Stimulated activated naive CD8-positive, alpha-beta T cell treated with anti-CD3 and anti-CD28 coated beads, Interleukin-15, Interleukin-2, amounts not matched to agents 100 U/mL and 50 U/mL, for 24 hours (primary cell): ENCODE measurements around the gene DLG2.
"Not testable (repeated sequence)": the region's sequence is repeated elsewhere in the genome, so short reads cannot be mapped to it uniquely, and the experiment has no call there.

Source experiments
- ATAC-seq: fragments of 150-1000 bp; cut with Tn5 transposase; one replicate; pipeline ENCODE4 v1.10.0; 2021
- DNase-seq: peaks from one replicate; pipeline ENCODE4 v3.0.0; 2021

The DLG2 gene

GRCh38 chr11:85444479-85444878 lies 182.7 kb downstream of the DLG2 start:
- ATAC-seq (no peak), DNase-seq (no peak)

GRCh38 chr11:85440273-85440672 lies 186.9 kb downstream of the DLG2 start:
- ATAC-seq (no peak), DNase-seq (no peak)

- DNase-seq = no peak
- ATAC-seq = no peak
These were observed 188.8 kb downstream of the DLG2 start for GRCh38 chr11:85438328-85438727.

- ATAC-seq (no peak), DNase-seq (no peak)
These were observed 195.8 kb downstream of the DLG2 start for GRCh38 chr11:85431319-85431718.

- ATAC-seq (no peak), DNase-seq (no peak)
These were observed 203.3 kb downstream of the DLG2 start for GRCh38 chr11:85423794-85424193.

- DNase-seq (no peak), ATAC-seq (no peak)
These were observed 203.8 kb downstream of the DLG2 start for GRCh38 chr11:85423316-85423715.

GRCh38 chr11:85414175-85414574 lies 213.0 kb downstream of the DLG2 start:
- ATAC-seq = no peak

GRCh38 chr11:85407648-85408047 lies 219.5 kb downstream of the DLG2 start:
- DNase-seq (no peak), ATAC-seq (no peak)

More at GRCh38 chr11:85414175-85414574, 213.0 kb downstream of the DLG2 start:
- no peak for DNase-seq

GRCh38 chr11:85406841-85407240 lies 220.3 kb downstream of the DLG2 start:
- no peak for DNase-seq
- ATAC-seq = no peak

- no peak for ATAC-seq
- DNase-seq = no peak
These were observed 220.8 kb downstream of the DLG2 start for GRCh38 chr11:85406316-85406715.

GRCh38 chr11:85395515-85396055 lies 231.6 kb downstream of the DLG2 start:
- not testable (repeated sequence) for DNase-seq, ATAC-seq

- ATAC-seq = no peak
These were observed 232.9 kb downstream of the DLG2 start for GRCh38 chr11:85394283-85394682.

GRCh38 chr11:85391141-85391540 lies 236.0 kb downstream of the DLG2 start:
- DNase-seq = no peak
- ATAC-seq = no peak

More at GRCh38 chr11:85394283-85394682, 232.9 kb downstream of the DLG2 start:
- DNase-seq = no peak

- ATAC-seq (no peak), DNase-seq (no peak)
These were observed 241.6 kb downstream of the DLG2 start for GRCh38 chr11:85385547-85385946.

- no peak for ATAC-seq
- DNase-seq = no peak
These were observed 242.0 kb downstream of the DLG2 start for GRCh38 chr11:85385111-85385510.

- ATAC-seq = no peak
- DNase-seq = no peak
These were observed 248.1 kb downstream of the DLG2 start for GRCh38 chr11:85379066-85379465.

- DNase-seq (no peak), ATAC-seq (no peak)
These were observed 249.2 kb downstream of the DLG2 start for GRCh38 chr11:85377901-85378300.

GRCh38 chr11:85359859-85360258 lies 267.3 kb downstream of the DLG2 start:
- DNase-seq (no peak), ATAC-seq (no peak)

GRCh38 chr11:85355921-85356320 lies 271.2 kb downstream of the DLG2 start:
- no peak for DNase-seq
- ATAC-seq = no peak

- ATAC-seq, DNase-seq: not testable (repeated sequence)
These were observed 277.6 kb downstream of the DLG2 start for GRCh38 chr11:85349539-85349938.

GRCh38 chr11:85348945-85349344 lies 278.2 kb downstream of the DLG2 start:
- ATAC-seq (no peak), DNase-seq (no peak)

GRCh38 chr11:85347291-85347690 lies 279.9 kb downstream of the DLG2 start:
- no peak for ATAC-seq
- no peak for DNase-seq

GRCh38 chr11:85346484-85346883 lies 280.7 kb downstream of the DLG2 start:
- ATAC-seq (no peak), DNase-seq (no peak)

- not testable (repeated sequence) for DNase-seq, ATAC-seq
These were observed 286.3 kb downstream of the DLG2 start for GRCh38 chr11:85340846-85341245.

- ATAC-seq (no peak), DNase-seq (no peak)
These were observed 308.6 kb downstream of the DLG2 start for GRCh38 chr11:85318573-85318972.
